Measurements from ENCODE around the gene RBM22.
"Not testable (repeated sequence)": the region's sequence is repeated elsewhere in the genome, so short reads cannot be mapped to it uniquely, and the experiment has no call there.

Gene RBM22

GRCh38 chr5:150700594-150701377, at the start of gene RBM22:
Gene RBM22, minus strand, starts transcription at chr5:150701062. Its CDS starts 77 bp downstream, at chr5:150700985.
- peak; percentile 59 to 96 (median 89) for DNase-seq

- DNase-seq = no peak
Measured at GRCh38 chr5:150750469-150750868, 49.6 kb upstream of the RBM22 start.

- DNase-seq = not testable (repeated sequence)
Measured at GRCh38 chr5:150743142-150743488, 42.3 kb upstream of the RBM22 start.

- not testable (repeated sequence) for DNase-seq
Measured at GRCh38 chr5:150742455-150743141, 41.7 kb upstream of the RBM22 start.

GRCh38 chr5:150740992-150741391, 40.1 kb upstream of the RBM22 start:
- no peak for DNase-seq

GRCh38 chr5:150738862-150739261, 38.0 kb upstream of the RBM22 start:
- DNase-seq = no peak

GRCh38 chr5:150734579-150735384, 33.9 kb upstream of the RBM22 start:
- peak in 10 of 58 donors; percentile 4 to 43 (median 12) for DNase-seq

GRCh38 chr5:150731669-150732242, 30.9 kb upstream of the RBM22 start:
- DNase-seq = peak in 2 of 58 donors; percentile 17 to 35

- no peak for DNase-seq
Measured at GRCh38 chr5:150729859-150730258, 29.0 kb upstream of the RBM22 start.

GRCh38 chr5:150723845-150724244, 23.0 kb upstream of the RBM22 start:
- DNase-seq = no peak

- DNase-seq = no peak
Measured at GRCh38 chr5:150710165-150710564, 9.3 kb upstream of the RBM22 start.

GRCh38 chr5:150706776-150707390, 6.0 kb upstream of the RBM22 start:
- no peak for DNase-seq

- DNase-seq = no peak
Measured at GRCh38 chr5:150703762-150704161, 2.9 kb upstream of the RBM22 start.

GRCh38 chr5:150700246-150700593, 642 bp downstream of the RBM22 start:
- DNase-seq = no peak

GRCh38 chr5:150694612-150695011, 6.2 kb downstream of the RBM22 start:
- DNase-seq = no peak

- no peak for DNase-seq
Measured at GRCh38 chr5:150692276-150692675, 8.6 kb downstream of the RBM22 start.

- DNase-seq = no peak
Measured at GRCh38 chr5:150690760-150691159, 10.1 kb downstream of the RBM22 start.

- DNase-seq = no peak
Measured at GRCh38 chr5:150689120-150689519, 11.7 kb downstream of the RBM22 start.

GRCh38 chr5:150676578-150676977, 24.3 kb downstream of the RBM22 start:
- DNase-seq = no peak

- DNase-seq = no peak
Measured at GRCh38 chr5:150675069-150675468, 25.8 kb downstream of the RBM22 start.

GRCh38 chr5:150674341-150674821, 26.5 kb downstream of the RBM22 start:
- peak in 14 of 58 donors; percentile 24 to 69 (median 37) for DNase-seq
